Measurements from ENCODE around the gene ST7. TPM values are rescaled to one million over a fixed set of nuclear protein-coding genes. Genes with fewer than 3 reads are reported as not detected.

ST7 gene
- total RNA-seq, 1 experiment from 2014 or later, result 12.4 TPM

- H3K27ac Mint-ChIP-seq, result no peak overlapping the region
- no peak overlapping the region for H3K4me3 Mint-ChIP-seq
- H3K36me3 Mint-ChIP-seq, result no peaks in the 10 kb centered on the region
- ATAC-seq, result no peak
- no peak for TF ChIP-seq RELA (CRISPR knock-in tag; IDR thresholded peaks at IDR 0.05; ENCODE audit: borderline replicate concordance)
- no peak for TF ChIP-seq TEAD1 (CRISPR knock-in tag; IDR thresholded peaks at IDR 0.05)
- no peak for TF ChIP-seq ZNF423 (CRISPR knock-in tag; IDR thresholded peaks at IDR 0.05)
- TF ChIP-seq ATF2 (CRISPR knock-in tag; IDR thresholded peaks at IDR 0.05; ENCODE audit: borderline replicate concordance, low read depth), result no peak
- TF ChIP-seq MYBL2 (CRISPR knock-in tag; IDR thresholded peaks at IDR 0.05), result no peak
- no peak for TF ChIP-seq NFYB (CRISPR knock-in tag; conservative IDR thresholded peaks at IDR 0.05; ENCODE audit: low read depth)
- TF ChIP-seq FOXJ3 (CRISPR knock-in tag; IDR thresholded peaks at IDR 0.05; ENCODE audit: borderline replicate concordance), result no peak
- no peak for TF ChIP-seq PREB (CRISPR knock-in tag; IDR thresholded peaks at IDR 0.05; ENCODE audit: borderline replicate concordance)
- no peak for TF ChIP-seq JUN (CRISPR knock-in tag; IDR thresholded peaks at IDR 0.05)
- no peak for TF ChIP-seq E2F1 (CRISPR knock-in tag; IDR thresholded peaks at IDR 0.05)
- TF ChIP-seq MLX (CRISPR knock-in tag; IDR thresholded peaks at IDR 0.05), result no peak
- no peak for TF ChIP-seq JAZF1 (CRISPR knock-in tag; IDR thresholded peaks at IDR 0.05)
- no peak for TF ChIP-seq ERG (CRISPR knock-in tag; IDR thresholded peaks at IDR 0.05)
- TF ChIP-seq ESRRA (CRISPR knock-in tag; IDR thresholded peaks at IDR 0.05; ENCODE audit: borderline replicate concordance), result no peak
- no peak for TF ChIP-seq E2F5 (CRISPR knock-in tag; IDR thresholded peaks at IDR 0.05)
- no peak for TF ChIP-seq ZNF138 (CRISPR knock-in tag; conservative IDR thresholded peaks at IDR 0.05)
- no peak for TF ChIP-seq USF1 (CRISPR knock-in tag; IDR thresholded peaks at IDR 0.05)
- no peak for TF ChIP-seq HMGA2 (CRISPR knock-in tag; IDR thresholded peaks at IDR 0.05)
- no peak for TF ChIP-seq FOXP4 (CRISPR knock-in tag; IDR thresholded peaks at IDR 0.05)
- no peaks in the 10 kb centered on the region for H3K27me3 Mint-ChIP-seq (ENCODE audit: low read depth)
- no peaks in the 10 kb centered on the region for H3K9me3 Mint-ChIP-seq
- CTCF ChIA-PET, result no interaction called here
- H3K4me1 Mint-ChIP-seq, result no peaks in the 10 kb centered on the region
- POLR2A ChIA-PET, result no interaction called here
- DNase-seq (ENCODE audit: low spot score), result no peak
Measured at GRCh38 chr7:117218700-117219099, 265.4 kb downstream of the ST7 start.

Data from WTC11 (cell line).